H1 (cell line): Measurements from ENCODE around the gene GNG12. TPM values are rescaled to one million over a fixed set of nuclear protein-coding genes. Genes with fewer than 3 reads are reported as not detected.

Experiments used
- CTCF ChIA-PET: fragments of 300-600 bp; sonication (Branson Sonifier 250); formaldehyde crosslinking; loops from one replicate; lab custom pipeline; 2021; ENCODE audit not compliant: partially characterized antibody; lab: Charles Lee
- POLR2A ChIA-PET: fragments of 300-600 bp; sonication (Branson Sonifier 250); formaldehyde crosslinking; loops from one replicate; lab custom pipeline; 2021; ENCODE audit warnings: inconsistent platforms; ENCODE audit not compliant: partially characterized antibody; lab: Charles Lee
- DNase-seq, 2 experiments: peaks; one replicate each; pipeline versions ENCODE4 v3.0.0 to v3.0.0-alpha.2; 2010 to 2022; ENCODE audit warnings: low spot score in 2 of 2, low read depth in 1 of 2, mixed read lengths in 1 of 2
- FAIRE-seq: peaks from 2 replicates; lab custom pipeline; 2011; peaks lifted over from hg19 to GRCh38; lab: Jason Lieb, UNC
- H2AFZ ChIP-seq: 2 replicates; pipeline ENCODE4 v1.8.1; 2012; ENCODE audit warnings: low read length, inconsistent platforms
- H2AK5ac ChIP-seq: 2 replicates; pipeline ENCODE4 v1.6.1; 2013; ENCODE audit warnings: low read depth, low read length
- H2BK120ac ChIP-seq: replicated peaks from 2 replicates; pipeline ENCODE3; 2013; ENCODE audit warnings: low read depth, low read length, inconsistent platforms
- H2BK12ac ChIP-seq: 2 replicates; pipeline ENCODE4 v1.6.1; 2013; ENCODE audit warnings: low read depth, low read length
- H2BK15ac ChIP-seq: 2 replicates; pipeline ENCODE4 v1.6.1; 2013; ENCODE audit warnings: low read length
- H2BK20ac ChIP-seq: 2 replicates; pipeline ENCODE4 v1.6.1; 2013; ENCODE audit warnings: low read length
- H2BK5ac ChIP-seq: 2 replicates; pipeline ENCODE4 v1.6.1; 2013; ENCODE audit warnings: low read depth, low read length
- H3K14ac ChIP-seq: 2 replicates; pipeline ENCODE4 v1.6.1; 2013; ENCODE audit warnings: inconsistent platforms; ENCODE audit not compliant: insufficient read length
- H3K18ac ChIP-seq: 2 replicates; pipeline ENCODE4 v1.6.1; 2013; ENCODE audit warnings: low read length; ENCODE audit errors: extremely low read depth
- H3K23ac ChIP-seq: 2 replicates; pipeline ENCODE4 v1.6.1; 2013; ENCODE audit warnings: inconsistent platforms; ENCODE audit not compliant: insufficient read length
- H3K23me2 ChIP-seq: 2 replicates; pipeline ENCODE4 v1.6.1; 2013; ENCODE audit warnings: low read depth, low read length
- H3K27ac ChIP-seq: 2 replicates; pipeline ENCODE4 v1.6.1; 2011; ENCODE audit warnings: low read depth, low read length, inconsistent platforms
- H3K27me3 ChIP-seq, 4 experiments: replicated peaks in 1 of 4; 1 replicate in 1 of 4; 2 replicates in 3 of 4; pipeline versions ENCODE4 v1.6.1 to v1.8.1; 2011 to 2013; ENCODE audit warnings: low read length in 3 of 4, mild to moderate bottlenecking in 3 of 4, inconsistent platforms in 2 of 4, mixed read lengths in 2 of 4, moderate library complexity in 1 of 4; ENCODE audit not compliant: control insufficient read depth in 3 of 4, insufficient read depth in 3 of 4; ENCODE audit errors: extremely low read depth in 1 of 4
- H3K36me3 ChIP-seq, 4 experiments: 2 replicates each; pipeline versions ENCODE4 v1.6.1 to v1.8.1; 2011 to 2013; ENCODE audit warnings: mild to moderate bottlenecking in 4 of 4, low read length in 3 of 4, moderate library complexity in 2 of 4, control low read depth in 1 of 4, inconsistent platforms in 1 of 4; ENCODE audit not compliant: insufficient read depth in 4 of 4, control insufficient read depth in 2 of 4
- H3K4ac ChIP-seq: replicated peaks from 2 replicates; pipeline ENCODE3; 2013; ENCODE audit warnings: low read length, low read depth, mixed read lengths, inconsistent platforms; ENCODE audit not compliant: insufficient read length
- H3K4me1 ChIP-seq, 4 experiments: replicated peaks in 1 of 4; 1 replicate in 1 of 4; 2 replicates in 3 of 4; pipeline versions ENCODE4 v1.6.1 to v1.8.1; 2011 to 2013; ENCODE audit warnings: low read length in 3 of 4, inconsistent platforms in 2 of 4, mixed read lengths in 1 of 4; ENCODE audit not compliant: insufficient read depth in 4 of 4, control insufficient read depth in 3 of 4
- H3K4me2 ChIP-seq, 2 experiments: 2 replicates each; pipeline versions ENCODE4 v1.6.1 to v1.8.1; 2011 to 2013; ENCODE audit warnings: low read depth in 2 of 2, low read length in 2 of 2, control low read depth in 1 of 2, inconsistent platforms in 1 of 2, mild to moderate bottlenecking in 1 of 2; ENCODE audit not compliant: insufficient read depth in 1 of 2
- H3K4me3 ChIP-seq, 4 experiments: fragments of 200-600, 300-600 bp in 1 of 4; sonication (generic), shearing (Covaris generic), sonication (Bioruptor Twin) in 1 of 4; 2 replicates each; pipeline versions ENCODE4 v1.5.1 to v1.8.1; 2011 to 2016; ENCODE audit warnings: low read length in 4 of 4, low read depth in 3 of 4, control low read depth in 2 of 4, inconsistent platforms in 2 of 4, mild to moderate bottlenecking in 2 of 4, mixed read lengths in 1 of 4, moderate library complexity in 1 of 4; ENCODE audit not compliant: insufficient read depth in 2 of 4; ENCODE audit errors: extremely low read depth in 1 of 4
- H3K56ac ChIP-seq: replicated peaks from 2 replicates; pipeline ENCODE3; 2013; ENCODE audit warnings: low read depth, mild to moderate bottlenecking, mixed read lengths, low read length, inconsistent platforms; ENCODE audit not compliant: insufficient read length
- H3K79me1 ChIP-seq: 2 replicates; pipeline ENCODE4 v1.6.1; 2013; ENCODE audit warnings: low read depth, low read length, control low read depth
- H3K79me2 ChIP-seq, 2 experiments: 2 replicates each; pipeline versions ENCODE4 v1.6.1 to v1.8.1; 2012 to 2013; ENCODE audit warnings: low read length in 2 of 2, mild to moderate bottlenecking in 2 of 2, inconsistent platforms in 1 of 2; ENCODE audit not compliant: insufficient read depth in 2 of 2, control insufficient read depth in 1 of 2
- H3K9ac ChIP-seq, 4 experiments: replicated peaks in 1 of 4; 1 replicate in 1 of 4; 2 replicates in 3 of 4; pipeline versions ENCODE4 v1.6.1 to v1.8.1; 2011 to 2013; ENCODE audit warnings: low read depth in 3 of 4, low read length in 3 of 4, control low read depth in 2 of 4, mild to moderate bottlenecking in 2 of 4, moderate library complexity in 2 of 4, inconsistent platforms in 1 of 4; ENCODE audit errors: extremely low read depth in 1 of 4
- H3K9me3 ChIP-seq, 2 experiments: 2 replicates each; pipeline versions ENCODE4 v1.6.1 to v1.8.1; 2012 to 2013; ENCODE audit warnings: mild to moderate bottlenecking in 2 of 2, moderate library complexity in 2 of 2, control low read depth in 1 of 2, inconsistent platforms in 1 of 2, low read depth in 1 of 2, low read length in 1 of 2, mixed read lengths in 1 of 2; ENCODE audit not compliant: insufficient read depth in 2 of 2
- H4K20me1 ChIP-seq, 2 experiments: replicated peaks in 1 of 2; 2 replicates each; pipeline versions ENCODE3 to v1.8.1; 2011 to 2013; ENCODE audit warnings: inconsistent platforms in 2 of 2, low read length in 2 of 2, mild to moderate bottlenecking in 1 of 2; ENCODE audit not compliant: insufficient read depth in 2 of 2, control insufficient read depth in 1 of 2
- H4K5ac ChIP-seq: 2 replicates; pipeline ENCODE4 v1.6.1; 2013; ENCODE audit warnings: low read length, low read depth, mixed read lengths, inconsistent platforms; ENCODE audit not compliant: insufficient read length
- H4K8ac ChIP-seq: 2 replicates; pipeline ENCODE4 v1.8.0; 2013; ENCODE audit warnings: mild to moderate bottlenecking, moderate library complexity, low read length, inconsistent platforms; ENCODE audit not compliant: insufficient read depth; ENCODE audit errors: extremely low read depth
- H4K91ac ChIP-seq: replicated peaks from 2 replicates; pipeline ENCODE3; 2013; ENCODE audit warnings: low read length, mixed read lengths, inconsistent platforms; ENCODE audit not compliant: insufficient read length
- CHD1 ChIP-seq: IDR thresholded peaks from 2 replicates; pipeline ENCODE4 v1.6.1; 2012; ENCODE audit warnings: low read depth, low read length, improper control_type of control experiment
- EZH2 ChIP-seq: fragments of 200-600 bp; sonication (generic); IDR thresholded peaks from 2 replicates; pipeline ENCODE4 v1.7.1; 2012; ENCODE audit warnings: low read depth, mild to moderate bottlenecking, moderate library complexity, low read length, inconsistent platforms; ENCODE audit not compliant: severe bottlenecking
- JUND ChIP-seq: IDR thresholded peaks from 2 replicates; pipeline ENCODE4 v1.6.1; 2011; ENCODE audit warnings: mild to moderate bottlenecking, improper control_type of control experiment, low read length
- POLR2A ChIP-seq, 2 experiments: IDR thresholded peaks; 1 replicate in 1 of 2; 2 replicates in 1 of 2; pipeline ENCODE4 v1.6.1; 2011; ENCODE audit warnings: low read depth in 2 of 2, low read length in 2 of 2, mild to moderate bottlenecking in 2 of 2; ENCODE audit errors: control extremely low read depth in 1 of 2
- RAD21 ChIP-seq, 2 experiments: IDR thresholded peaks in 1 of 2; conservative IDR thresholded peaks in 1 of 2; 2 replicates each; pipeline ENCODE4 v1.6.1; 2011; ENCODE audit warnings: low read depth in 2 of 2, low read length in 2 of 2, improper control_type of control experiment in 1 of 2, inconsistent platforms in 1 of 2, mild to moderate bottlenecking in 1 of 2, moderate library complexity in 1 of 2
- RBBP5 ChIP-seq: IDR thresholded peaks from 2 replicates; pipeline ENCODE4 v1.7.1; 2012; ENCODE audit warnings: low read depth, mild to moderate bottlenecking, inconsistent platforms, low read length, moderate library complexity, borderline replicate concordance
- SRF ChIP-seq: IDR thresholded peaks from 2 replicates; pipeline ENCODE4 v1.6.1; 2011; ENCODE audit warnings: mild to moderate bottlenecking, low read depth, low read length, moderate library complexity
- WGBS, 2 experiments: shearing (Covaris generic) in 1 of 2; methylation state at CpG; one replicate each; pipeline versions ENCODE4 v1.1.6 to v1.1.7; 2013 to 2015; ENCODE audit warnings: low lambda C conversion rate in 2 of 2, mixed read lengths in 2 of 2, inconsistent platforms in 1 of 2, low coverage in 1 of 2, missing lambda C conversion rate in 1 of 2; ENCODE audit not compliant: insufficient replicate concordance in 2 of 2, insufficient coverage in 1 of 2, insufficient read length in 1 of 2; ENCODE audit errors: extremely low coverage in 1 of 2, missing lambda C conversion rate in 1 of 2; 5-methylcytosine and 5-hydroxymethylcytosine counted together
- polyA plus RNA-seq, 7 experiments: library from polyadenylated mRNA; depleted of rRNA in 3 of 7; stranded (reverse) in 5 of 7; unstranded in 2 of 7; fragments of >200 nt in 5 of 7; fragments of 200-250 nt in 2 of 7; gene quantifications; 1 replicate in 5 of 7; 2 replicates in 1 of 7; 4 replicates in 1 of 7; pipeline versions ENCODE4 v1.2.1 to v1.2.3, GENCODE V29; 2011 to 2013; ENCODE audit warnings: missing spikeins in 2 of 7, mixed read lengths in 2 of 7
- total RNA-seq: library from RNA; stranded (reverse); fragmentation: NEBNext Ultra II Directional; extraction: Animal tissue kit (Norgen Biotek cat#: 25700); gene quantifications from 2 replicates; pipeline ENCODE4 v1.2.1, GENCODE V29; 2021

Gene GNG12
- total and polyA plus RNA-seq, 2 of the 8 experiments (the other 6 are each of a cell fraction or from before 2014, with no cell fraction given), result 11.4 to 35.8 TPM

- Histone ChIP-seq H3K36me3 (no peaks in the 10 kb centered on the region), H3K56ac (no peak overlapping the region), H3K14ac (no peak overlapping the region), H3K4me2 (no peak overlapping the region), H2BK12ac (no peak overlapping the region), H2AFZ (no peak overlapping the region), H3K4ac (no peak overlapping the region), H3K9ac (no peak overlapping the region), H2BK20ac (no peak overlapping the region), H3K4me1 (peaks cover 0 to 4% (median 0%) of the 10 kb centered on the region in 4 experiments; a peak in 4 of 7 replicates), H3K27ac (no peak overlapping the region), H3K23ac (no peak overlapping the region), H2BK15ac (no peak overlapping the region), H3K27me3 (no peaks in the 10 kb centered on the region), H2AK5ac (no peak overlapping the region), H3K4me3 (no peak overlapping the region), H2BK5ac (no peak overlapping the region), H3K9me3 (no peaks in the 10 kb centered on the region), H3K79me2 (0 out of 4 replicates have a peak, but pooled peaks cover 0 to 4% of the 10 kb centered on the region in 2 experiments), H3K18ac (no peak overlapping the region), H4K91ac (no peak overlapping the region), H4K20me1 (peaks cover 1 to 2% of the 10 kb centered on the region in 2 experiments), H4K8ac (no peak overlapping the region), H3K23me2 (no peaks in the 10 kb centered on the region), H3K79me1 (no peaks in the 10 kb centered on the region; the same call in 1 of the 2 replicates), H2BK120ac (no peak overlapping the region), H4K5ac (no peak overlapping the region)
- CTCF ChIA-PET, result interaction anchor here (4.3 kb wide), 1 partner anchor 51 kb away, joined by 26 read pairs; no protein-coding TSS in a partner anchor
- FAIRE-seq (no peak), DNase-seq (no peak)
- POLR2A ChIA-PET, result no interaction called here
- WGBS, 2 experiments, result 69% methylated on average over 1 of the region's 1 CpG; no CpG with 5 or more reads in 1 of the 2 experiments
- no peak for TF ChIP-seq SRF
- no peak for TF ChIP-seq RBBP5
- no peak for TF ChIP-seq EZH2
- no peak for TF ChIP-seq JUND
- TF ChIP-seq RAD21 (IDR thresholded peaks at IDR 0.05 in 1 of 2, conservative IDR thresholded peaks at IDR 0.05 in 1 of 2; ENCODE audit: low read depth in 2 of 2, low read length in 2 of 2), result no peak
- no peak for TF ChIP-seq POLR2A (IDR thresholded peaks at IDR 0.05; ENCODE audit: control extremely low read depth in 1 of 2, low read depth in 2 of 2, low read length in 2 of 2)
- no peak for TF ChIP-seq CHD1
Measured at GRCh38 chr1:67818162-67818561, 15.1 kb downstream of the GNG12 start.
